Nephron progenitor cell (in vitro differentiated cells): ENCODE data around the gene FAM78A.
A peak's percentile ranks its signal among the peaks of the same experiment; 100 is the strongest.
"Not testable (repeated sequence)": the region's sequence is repeated elsewhere in the genome, so short reads cannot be mapped to it uniquely, and the experiment has no call there.

ENCODE experiments used
- DNase-seq: peaks from one replicate; pipeline ENCODE4 v3.0.0; 2021
- H3K27ac Mint-ChIP-seq: 2 replicates; pipeline ENCODE4 v1.8.0; 2021; ENCODE audit warnings: mild to moderate bottlenecking, moderate library complexity, mixed read lengths
- H3K27me3 Mint-ChIP-seq: 2 replicates; pipeline ENCODE4 v1.8.0; 2021; ENCODE audit warnings: mild to moderate bottlenecking, low read depth, mixed read lengths; ENCODE audit not compliant: poor library complexity
- H3K36me3 Mint-ChIP-seq: 2 replicates; pipeline ENCODE4 v1.8.0; 2021; ENCODE audit warnings: low read depth, mixed read lengths
- H3K4me1 Mint-ChIP-seq: 2 replicates; pipeline ENCODE4 v1.8.0; 2021; ENCODE audit warnings: mixed read lengths
- H3K4me3 Mint-ChIP-seq: 2 replicates; pipeline ENCODE4 v1.8.0; 2021; ENCODE audit warnings: mild to moderate bottlenecking, moderate library complexity, mixed read lengths
- H3K9me3 Mint-ChIP-seq: 2 replicates; pipeline ENCODE4 v1.8.0; 2021; ENCODE audit warnings: mild to moderate bottlenecking, moderate library complexity, mixed read lengths
- CTCF ChIP-seq: fragments of 200-600 bp; sonication (generic); IDR thresholded peaks from 2 replicates; pipeline ENCODE4 v1.5.0; 2021; ENCODE audit warnings: antibody characterized with exemption

FAM78A gene

GRCh38 chr9:131273146-131273855 lies 3.0 kb downstream of the FAM78A start:
- no peak for TF ChIP-seq CTCF
- Mint-ChIP-seq H3K27me3 (peaks cover 45% of the 10 kb centered on the region), H3K4me3 (no peak overlapping the region), H3K9me3 (no peaks in the 10 kb centered on the region), H3K4me1 (peaks cover 67% of the 10 kb centered on the region), H3K27ac (no peak overlapping the region), H3K36me3 (no peaks in the 10 kb centered on the region)
- no peak for DNase-seq

- H3K9me3 Mint-ChIP-seq: no peaks in the 10 kb centered on the region
- H3K4me1 Mint-ChIP-seq: peaks cover 68% of the 10 kb centered on the region
- H3K4me3 Mint-ChIP-seq: no peak overlapping the region
- no peak overlapping the region for H3K27ac Mint-ChIP-seq
- H3K36me3 Mint-ChIP-seq: no peaks in the 10 kb centered on the region
- no peak for DNase-seq
- H3K27me3 Mint-ChIP-seq: peaks cover 41% of the 10 kb centered on the region
- TF ChIP-seq CTCF: no peak
Observed at GRCh38 chr9:131272212-131272611, 4.1 kb downstream of the FAM78A start.

- DNase-seq: no peak
- Mint-ChIP-seq H3K9me3 (no peaks in the 10 kb centered on the region), H3K4me1 (peaks cover 75% of the 10 kb centered on the region), H3K36me3 (no peaks in the 10 kb centered on the region), H3K4me3 (no peak overlapping the region), H3K27ac (no peak overlapping the region), H3K27me3 (peaks cover 39% of the 10 kb centered on the region)
- TF ChIP-seq CTCF: no peak
Observed at GRCh38 chr9:131271506-131271931, 4.8 kb downstream of the FAM78A start.

GRCh38 chr9:131271016-131271273 lies 5.4 kb downstream of the FAM78A start:
- not testable (repeated sequence) for H3K9me3 Mint-ChIP-seq, H3K36me3 Mint-ChIP-seq, H3K27ac Mint-ChIP-seq, H3K4me3 Mint-ChIP-seq, DNase-seq
- Mint-ChIP-seq H3K4me1 (peaks cover 75% of the 10 kb centered on the region), H3K27me3 (peaks cover 34% of the 10 kb centered on the region)

GRCh38 chr9:131270171-131271015 lies 5.9 kb downstream of the FAM78A start:
- DNase-seq: no peak
- Mint-ChIP-seq H3K4me1 (peaks cover 70% of the 10 kb centered on the region), H3K27ac (no peak overlapping the region), H3K4me3 (no peak overlapping the region), H3K9me3 (no peaks in the 10 kb centered on the region), H3K36me3 (no peaks in the 10 kb centered on the region), H3K27me3 (peaks cover 28% of the 10 kb centered on the region)
- TF ChIP-seq CTCF: no peak

- Mint-ChIP-seq H3K9me3 (no peaks in the 10 kb centered on the region), H3K4me1 (peaks cover 63% of the 10 kb centered on the region), H3K4me3 (no peak overlapping the region), H3K27me3 (peaks cover 6% of the 10 kb centered on the region), H3K36me3 (peaks cover 4% of the 10 kb centered on the region), H3K27ac (peak overlapping the region; percentile 65)
- TF ChIP-seq CTCF: no peak
- DNase-seq: no peak
Observed at GRCh38 chr9:131266266-131267229, 9.8 kb downstream of the FAM78A start.
